GM13977 (cell line): ENCODE measurements around the gene PRXL2B.

Source experiments
- DNase-seq: peaks from one replicate; pipeline ENCODE4 v3.0.0; 2012; ENCODE audit warnings: low spot score
- in situ Hi-C: fragments of 300-500 bp; cut with MboI; formaldehyde crosslinking; loops from one replicate; pipeline ENCODE4 v1.12.0; 2022; ENCODE audit warnings: low sequenced_read_pairs, low pct_unique_long_range_greater_than_20kb, mixed read lengths, inconsistent platforms; ENCODE audit not compliant: unreplicated experiment
- TF ChIP-seq, protein P1 (sequence below): IDR thresholded peaks from 2 replicates; pipeline ENCODE4 v1.5.1; 2012; ENCODE audit warnings: mild to moderate bottlenecking, control low read depth; ENCODE audit not compliant: insufficient read depth; ENCODE audit errors: extremely low read depth, missing control alignments

PRXL2B gene

DNA sequence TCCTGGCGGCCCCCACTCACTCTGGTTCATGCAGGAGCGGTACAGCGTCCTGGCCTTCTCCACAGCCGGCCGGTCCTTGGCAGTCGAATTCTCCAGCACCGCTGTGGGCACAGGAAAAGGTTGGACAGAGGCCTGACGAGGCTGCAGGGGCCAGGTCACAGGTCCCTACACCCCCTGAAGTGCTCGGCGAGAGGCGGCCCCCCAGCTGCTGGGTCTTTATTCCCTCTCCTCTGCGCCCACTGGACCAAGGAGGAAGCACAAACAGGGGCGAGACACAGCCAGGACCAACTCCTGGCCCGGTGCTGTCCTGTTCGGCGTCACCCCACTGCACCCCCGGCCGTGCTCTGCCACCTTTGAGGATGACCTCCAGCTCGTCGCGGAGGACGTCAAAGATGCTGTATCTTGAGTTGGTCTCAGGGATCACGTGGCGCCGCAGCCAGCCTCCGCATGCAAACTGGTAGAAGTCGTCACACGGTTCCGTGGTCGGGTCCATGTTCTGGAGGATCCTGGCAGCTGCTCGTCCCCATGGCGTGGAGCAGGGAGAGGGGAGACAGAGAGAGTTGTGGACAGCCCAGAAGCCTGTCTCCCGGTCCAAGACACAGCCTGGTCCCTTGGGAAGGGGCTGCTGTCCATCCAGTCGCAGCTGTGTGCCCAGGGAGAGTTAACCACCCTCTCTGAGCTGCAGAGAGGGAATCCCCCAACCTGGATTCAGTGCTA, 22.9 kb downstream of the PRXL2B start:
- TF ChIP-seq, protein P1, sequence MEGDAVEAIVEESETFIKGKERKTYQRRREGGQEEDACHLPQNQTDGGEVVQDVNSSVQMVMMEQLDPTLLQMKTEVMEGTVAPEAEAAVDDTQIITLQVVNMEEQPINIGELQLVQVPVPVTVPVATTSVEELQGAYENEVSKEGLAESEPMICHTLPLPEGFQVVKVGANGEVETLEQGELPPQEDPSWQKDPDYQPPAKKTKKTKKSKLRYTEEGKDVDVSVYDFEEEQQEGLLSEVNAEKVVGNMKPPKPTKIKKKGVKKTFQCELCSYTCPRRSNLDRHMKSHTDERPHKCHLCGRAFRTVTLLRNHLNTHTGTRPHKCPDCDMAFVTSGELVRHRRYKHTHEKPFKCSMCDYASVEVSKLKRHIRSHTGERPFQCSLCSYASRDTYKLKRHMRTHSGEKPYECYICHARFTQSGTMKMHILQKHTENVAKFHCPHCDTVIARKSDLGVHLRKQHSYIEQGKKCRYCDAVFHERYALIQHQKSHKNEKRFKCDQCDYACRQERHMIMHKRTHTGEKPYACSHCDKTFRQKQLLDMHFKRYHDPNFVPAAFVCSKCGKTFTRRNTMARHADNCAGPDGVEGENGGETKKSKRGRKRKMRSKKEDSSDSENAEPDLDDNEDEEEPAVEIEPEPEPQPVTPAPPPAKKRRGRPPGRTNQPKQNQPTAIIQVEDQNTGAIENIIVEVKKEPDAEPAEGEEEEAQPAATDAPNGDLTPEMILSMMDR, result no peak
- in situ Hi-C loops, result no loop called here

DNA sequence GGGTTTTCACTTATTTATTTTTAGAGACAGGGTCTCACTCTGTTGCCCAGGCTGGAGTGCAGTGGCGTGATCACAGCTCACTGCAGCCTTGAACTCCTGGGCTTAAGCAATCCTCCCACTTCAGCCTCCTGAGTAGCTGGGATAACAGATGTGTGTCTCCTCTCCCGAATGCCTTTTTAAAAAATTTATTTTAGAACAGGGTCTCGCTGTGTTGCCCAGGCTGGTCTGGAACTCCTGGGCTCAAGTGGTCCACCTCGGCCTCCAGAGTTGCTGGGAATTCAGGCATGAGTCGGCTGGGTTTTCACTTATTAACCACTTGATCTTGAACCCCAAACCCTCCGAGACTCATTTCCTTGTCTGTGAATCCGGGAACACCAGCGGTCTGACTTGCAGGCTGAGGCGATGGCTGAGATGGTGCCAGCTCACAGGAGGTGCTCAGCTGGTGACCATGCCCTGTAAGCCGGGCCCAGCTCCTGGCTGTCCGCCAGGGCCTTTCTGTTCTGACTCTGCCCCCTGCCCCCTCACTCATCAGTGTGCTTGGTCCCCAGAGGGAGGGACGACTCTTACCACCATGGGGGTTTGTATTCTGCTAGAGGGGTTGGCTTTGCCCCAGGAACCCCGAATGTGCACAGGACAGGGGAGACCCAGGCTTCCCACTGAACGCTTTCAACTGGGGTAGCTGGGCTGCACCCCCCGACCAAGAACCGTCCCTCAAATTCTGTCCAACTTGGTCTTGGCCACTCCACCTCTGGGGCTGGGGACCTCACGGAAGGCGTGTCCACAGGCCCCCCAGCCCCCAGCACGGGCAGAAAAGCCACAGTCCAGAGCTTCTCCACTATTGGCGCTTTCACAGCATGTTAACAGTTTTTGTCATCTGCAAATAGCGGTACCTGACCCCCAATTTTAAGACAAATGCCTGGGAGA, 23.7 kb downstream of the PRXL2B start:
- TF ChIP-seq, protein P1, result no peak
- DNase-seq, result no peak
- in situ Hi-C loops, result no loop called here

More for the DNA sequence above, 22.9 kb downstream of the PRXL2B start:
- no peak for DNase-seq

DNA sequence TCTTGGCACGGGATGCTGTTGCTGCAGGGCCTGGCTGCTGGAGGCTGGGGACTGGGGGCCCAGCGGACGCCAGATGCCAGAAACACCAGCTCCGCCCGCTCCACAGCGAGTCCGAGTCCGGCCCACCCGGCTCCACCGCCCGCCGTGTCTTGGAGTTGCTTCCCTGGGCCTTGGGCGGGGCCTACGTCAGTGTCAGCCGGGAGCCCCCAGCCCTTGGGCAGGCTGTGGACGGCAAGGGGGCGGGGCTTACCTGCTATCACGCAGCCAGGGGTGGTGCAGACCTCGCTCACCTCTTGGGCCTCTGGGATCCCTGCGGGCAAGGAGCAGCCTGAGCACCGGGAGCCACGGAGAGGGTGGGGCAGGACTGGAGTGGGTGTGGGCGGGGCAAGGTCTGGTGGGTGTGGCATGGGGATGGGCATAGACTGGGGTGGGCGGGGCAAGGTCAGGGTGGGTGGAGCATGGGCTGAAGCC, 24.5 kb downstream of the PRXL2B start:
- TF ChIP-seq, protein P1, result no peak
- no peak for DNase-seq
- in situ Hi-C loops, result no loop called here

DNA sequence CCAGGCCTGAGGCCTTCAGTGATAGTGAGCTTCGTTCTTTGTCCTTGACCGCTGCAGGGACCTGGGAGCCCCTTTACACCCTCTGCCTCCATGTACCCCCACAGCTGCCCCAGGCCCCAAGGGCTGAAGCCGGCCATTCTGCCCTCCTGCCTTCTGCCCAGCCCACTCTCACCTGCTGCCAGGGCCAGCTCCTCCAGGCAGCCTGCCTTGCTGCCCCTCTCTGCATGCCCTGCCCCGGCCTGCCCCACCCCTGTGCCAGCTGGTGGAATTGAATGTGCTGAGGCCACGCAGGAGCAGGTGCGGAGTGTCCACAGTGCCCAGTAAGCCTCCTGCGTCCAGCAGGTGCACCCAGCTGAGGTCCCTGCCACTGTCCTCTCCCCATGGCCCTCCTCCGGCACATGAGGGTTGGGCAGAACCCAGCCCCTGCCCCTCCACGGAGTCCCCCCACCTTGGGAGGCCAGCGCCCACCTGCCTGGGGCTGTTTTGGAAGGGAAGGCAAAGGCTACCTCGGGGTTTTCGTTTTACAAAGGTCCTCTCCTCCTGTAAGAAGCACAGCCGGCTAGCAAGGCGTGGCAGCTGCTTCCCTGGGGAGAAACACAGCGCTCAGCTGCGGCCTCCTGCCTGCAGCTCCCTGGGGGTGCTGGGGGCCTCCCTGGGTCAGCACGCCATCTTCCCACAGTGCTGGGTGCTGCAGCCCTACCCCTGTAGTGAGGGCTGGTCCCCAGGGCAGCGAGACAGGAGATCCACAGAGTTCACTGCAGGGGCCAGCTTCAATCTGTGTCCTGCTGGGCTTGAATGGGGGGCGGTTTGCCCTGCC, 25.3 kb downstream of the PRXL2B start:
- no peak for DNase-seq
- in situ Hi-C loops, result no loop called here
- TF ChIP-seq, protein P1, result no peak

DNA sequence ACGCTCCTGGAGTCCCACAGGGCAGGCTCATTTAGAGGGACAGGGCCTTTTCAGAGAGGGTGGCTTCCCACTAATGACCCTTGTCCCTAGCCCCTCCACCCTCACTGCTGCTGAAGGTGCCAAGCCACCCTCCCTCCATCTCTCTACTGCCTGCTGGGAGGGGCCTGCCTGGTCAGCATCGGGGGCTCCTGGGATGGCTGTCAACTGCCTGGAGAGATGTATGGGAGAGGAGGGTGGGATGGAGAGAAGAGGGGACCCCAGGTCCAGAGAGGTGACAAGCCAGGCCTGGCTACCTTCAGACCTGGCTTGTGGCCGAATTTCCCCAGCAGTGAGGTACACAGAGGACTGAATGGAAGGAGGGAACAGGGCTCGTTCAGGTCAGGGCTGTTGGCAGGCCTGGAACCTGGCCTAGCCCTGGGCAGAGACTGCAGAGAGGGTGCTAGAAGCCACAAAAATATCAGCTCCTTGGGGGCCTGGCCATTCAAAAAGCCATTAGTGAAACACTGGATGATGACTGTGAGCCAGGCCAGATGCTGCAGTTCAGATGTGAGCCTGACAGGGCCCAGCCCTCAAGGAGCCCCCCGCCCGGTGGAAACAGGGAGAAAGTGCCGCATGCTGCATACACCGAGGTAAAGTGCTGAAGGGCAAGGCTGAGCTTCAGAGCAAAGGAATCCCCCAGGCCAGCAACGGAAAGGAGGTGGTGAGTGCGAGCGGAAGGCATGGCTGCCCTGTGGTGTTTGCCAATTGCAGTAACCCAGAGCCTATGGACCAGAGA, 26.2 kb downstream of the PRXL2B start:
- TF ChIP-seq, protein P1, result no peak
- no peak for DNase-seq
- in situ Hi-C loops, result no loop called here

DNA sequence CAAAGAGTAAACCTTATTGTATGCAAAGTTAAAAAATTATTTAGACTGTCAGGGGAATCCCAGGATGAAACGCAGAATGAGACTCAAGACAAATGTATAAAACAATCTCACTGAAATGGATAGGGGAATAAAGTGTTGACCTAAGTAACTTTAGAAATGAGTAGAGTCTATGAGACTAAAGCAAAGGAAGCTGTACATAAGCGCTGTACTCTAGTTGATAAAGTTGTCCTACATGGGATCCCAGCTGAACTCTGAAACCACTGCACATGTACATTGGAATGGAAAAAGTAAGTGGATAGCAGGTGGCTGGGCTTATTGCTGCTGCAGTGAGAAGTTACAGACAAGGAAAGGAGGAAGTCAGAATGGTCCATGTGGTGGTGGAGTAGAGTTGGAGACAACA, 27.6 kb downstream of the PRXL2B start:
- TF ChIP-seq, protein P1, result no peak
- no peak for DNase-seq
- in situ Hi-C loops, result no loop called here
